ENCODE results near the gene SENP1. TPM values are rescaled to one million over a fixed set of nuclear protein-coding genes. Genes with fewer than 3 reads are reported as not detected.

Gene SENP1
- total RNA-seq, 1 experiment from 2014 or later = 41.6 TPM

DNA sequence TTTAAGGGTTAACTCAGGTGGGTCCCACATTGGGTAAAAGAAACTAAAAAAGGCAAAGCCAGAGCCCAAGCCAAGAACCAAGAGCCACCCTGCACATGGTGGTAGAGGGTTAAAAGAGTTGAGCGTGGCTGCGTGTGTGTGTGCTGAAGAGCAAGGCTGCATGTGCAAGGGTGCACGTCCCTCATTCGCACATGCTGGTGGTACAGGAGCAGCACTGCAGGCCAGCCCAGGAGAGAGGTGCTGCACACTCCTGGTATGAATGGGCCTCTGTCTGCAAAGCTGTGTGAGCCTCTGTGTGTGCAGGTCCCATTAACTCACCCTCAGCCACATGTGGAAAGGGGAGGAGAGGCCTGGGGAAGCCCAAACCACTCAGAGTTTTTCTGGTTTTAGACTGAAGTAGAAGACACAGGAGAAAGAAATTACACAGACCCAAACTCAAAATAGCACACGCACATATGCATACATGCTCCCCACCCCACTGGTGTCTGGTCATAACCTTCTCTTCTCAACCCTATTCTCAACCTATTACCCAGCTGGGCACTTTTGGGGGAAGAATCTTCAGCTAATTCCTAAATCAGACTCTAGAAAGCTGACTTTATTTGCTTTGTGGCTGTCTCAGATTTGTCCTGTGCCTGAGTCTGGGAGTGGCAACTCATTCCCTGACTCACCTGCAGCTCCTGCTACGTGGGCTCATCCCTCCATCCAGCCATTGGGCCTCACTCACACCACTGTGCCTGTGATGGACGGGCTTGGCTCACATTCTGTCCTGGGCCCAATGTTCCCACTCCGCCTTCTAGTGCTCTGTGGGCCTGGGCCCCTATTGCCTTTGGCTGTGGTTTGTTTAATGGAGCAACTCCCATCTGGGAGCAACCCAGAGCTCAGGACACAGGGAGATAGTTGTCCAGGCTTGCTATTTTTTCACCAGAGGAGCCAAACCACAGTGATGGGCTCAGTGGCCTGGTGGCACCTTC, 70.8 kb downstream of the SENP1 start:
- TF ChIP-seq, protein P1, sequence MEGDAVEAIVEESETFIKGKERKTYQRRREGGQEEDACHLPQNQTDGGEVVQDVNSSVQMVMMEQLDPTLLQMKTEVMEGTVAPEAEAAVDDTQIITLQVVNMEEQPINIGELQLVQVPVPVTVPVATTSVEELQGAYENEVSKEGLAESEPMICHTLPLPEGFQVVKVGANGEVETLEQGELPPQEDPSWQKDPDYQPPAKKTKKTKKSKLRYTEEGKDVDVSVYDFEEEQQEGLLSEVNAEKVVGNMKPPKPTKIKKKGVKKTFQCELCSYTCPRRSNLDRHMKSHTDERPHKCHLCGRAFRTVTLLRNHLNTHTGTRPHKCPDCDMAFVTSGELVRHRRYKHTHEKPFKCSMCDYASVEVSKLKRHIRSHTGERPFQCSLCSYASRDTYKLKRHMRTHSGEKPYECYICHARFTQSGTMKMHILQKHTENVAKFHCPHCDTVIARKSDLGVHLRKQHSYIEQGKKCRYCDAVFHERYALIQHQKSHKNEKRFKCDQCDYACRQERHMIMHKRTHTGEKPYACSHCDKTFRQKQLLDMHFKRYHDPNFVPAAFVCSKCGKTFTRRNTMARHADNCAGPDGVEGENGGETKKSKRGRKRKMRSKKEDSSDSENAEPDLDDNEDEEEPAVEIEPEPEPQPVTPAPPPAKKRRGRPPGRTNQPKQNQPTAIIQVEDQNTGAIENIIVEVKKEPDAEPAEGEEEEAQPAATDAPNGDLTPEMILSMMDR (conservative IDR thresholded peaks at IDR 0.05; ENCODE audit: low read depth, low read length) = no peak
- TF ChIP-seq EZH2 (IDR thresholded peaks at IDR 0.05; ENCODE audit: borderline replicate concordance, low read depth, low read length, poor library complexity, severe bottlenecking) = no peak
- POLR2A ChIA-PET (ENCODE audit: low non-redundant PET) = no interaction called here
- intact Hi-C loops (cut with micrococcal nuclease; ENCODE audit: unreplicated experiment) = no loop called here
- Histone ChIP-seq H3K4me1 (ENCODE audit: insufficient read depth, low read length, poor library complexity, severe bottlenecking) (no peaks in the 10 kb centered on the region), H3K27ac (ENCODE audit: low read depth, low read length, poor library complexity, severe bottlenecking) (no peak overlapping the region), H3K27me3 (replicated peaks; ENCODE audit: insufficient read depth, low read depth, low read length, poor library complexity) (no peaks in the 10 kb centered on the region), H3K36me3 (ENCODE audit: insufficient read depth, low read length, poor library complexity, severe bottlenecking) (no peaks in the 10 kb centered on the region), H3K4me3 (ENCODE audit: low read depth, low read length, poor library complexity, severe bottlenecking) (no peak overlapping the region), H3K9me3 (ENCODE audit: low read depth, low read length, poor library complexity, severe bottlenecking) (no peaks in the 10 kb centered on the region)
- DNase-seq (ENCODE audit: low spot score) = no peak
- BruUV-seq (replicated peaks) = no TSS peak
- CTCF ChIA-PET = no interaction called here

DNA sequence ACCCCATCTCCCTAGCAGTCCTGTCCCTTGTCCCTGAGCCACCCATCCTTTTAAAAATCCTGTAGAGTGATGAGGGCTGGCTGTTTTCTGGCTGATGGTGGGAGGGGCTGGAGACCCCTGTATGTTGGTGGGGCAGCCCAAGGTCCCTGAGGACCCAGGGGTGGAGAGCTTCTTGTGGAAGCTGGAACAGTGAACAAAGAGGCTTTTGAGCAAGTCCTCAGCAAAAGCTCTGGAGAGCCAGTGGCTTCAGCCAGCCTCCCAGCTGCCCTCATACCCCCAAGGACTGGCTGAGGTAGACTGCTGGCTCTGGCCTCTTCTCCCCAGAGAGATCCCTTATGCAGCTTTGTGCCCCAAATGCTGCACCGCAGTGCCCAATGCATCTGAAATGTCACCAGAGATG, 72.4 kb downstream of the SENP1 start:
- no peaks in the 10 kb centered on the region for H3K4me1 ChIP-seq (ENCODE audit: insufficient read depth, low read length, poor library complexity, severe bottlenecking)
- no peaks in the 10 kb centered on the region for H3K27me3 ChIP-seq (replicated peaks; ENCODE audit: insufficient read depth, low read depth, low read length, poor library complexity)
- no peak overlapping the region for H3K4me3 ChIP-seq (ENCODE audit: low read depth, low read length, poor library complexity, severe bottlenecking)
- no peak for DNase-seq (ENCODE audit: low spot score)
- intact Hi-C loops (cut with micrococcal nuclease; ENCODE audit: unreplicated experiment) = no loop called here
- ChIA-PET POLR2A (ENCODE audit: low non-redundant PET) (no interaction called here), CTCF (no interaction called here)
- no peak for TF ChIP-seq EZH2 (IDR thresholded peaks at IDR 0.05; ENCODE audit: borderline replicate concordance, low read depth, low read length, poor library complexity, severe bottlenecking)
- TF ChIP-seq, protein P1 (conservative IDR thresholded peaks at IDR 0.05; ENCODE audit: low read depth, low read length) = no peak
- no TSS peak for BruUV-seq (replicated peaks)
- no peaks in the 10 kb centered on the region for H3K36me3 ChIP-seq (ENCODE audit: insufficient read depth, low read length, poor library complexity, severe bottlenecking)
- no peaks in the 10 kb centered on the region for H3K9me3 ChIP-seq (ENCODE audit: low read depth, low read length, poor library complexity, severe bottlenecking)
- H3K27ac ChIP-seq (ENCODE audit: low read depth, low read length, poor library complexity, severe bottlenecking) = no peak overlapping the region

DNA sequence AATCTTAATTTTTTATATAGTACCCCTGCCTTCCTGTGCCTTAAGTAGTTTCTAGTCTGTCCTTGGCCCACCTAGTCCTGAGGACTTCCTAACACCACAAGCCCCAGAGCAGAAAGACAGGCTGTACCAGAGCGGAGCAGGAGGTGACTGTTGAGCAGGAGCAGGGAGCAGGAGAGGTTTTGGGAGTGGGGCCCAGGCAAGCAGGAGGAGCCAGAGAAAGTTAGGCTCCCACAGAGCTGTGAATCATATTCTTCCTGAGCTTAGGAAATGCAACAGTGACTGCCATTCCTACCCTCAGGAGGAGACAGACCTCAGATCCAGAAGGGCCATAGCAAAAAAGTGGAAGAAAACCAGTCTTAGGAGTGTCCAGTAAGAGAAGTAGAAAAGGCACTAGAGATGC, 73.3 kb downstream of the SENP1 start:
- ChIA-PET CTCF (no interaction called here), POLR2A (ENCODE audit: low non-redundant PET) (no interaction called here)
- no peak for DNase-seq (ENCODE audit: low spot score)
- Histone ChIP-seq H3K36me3 (ENCODE audit: insufficient read depth, low read length, poor library complexity, severe bottlenecking) (no peaks in the 10 kb centered on the region), H3K4me1 (ENCODE audit: insufficient read depth, low read length, poor library complexity, severe bottlenecking) (no peaks in the 10 kb centered on the region), H3K4me3 (ENCODE audit: low read depth, low read length, poor library complexity, severe bottlenecking) (no peak overlapping the region), H3K27ac (ENCODE audit: low read depth, low read length, poor library complexity, severe bottlenecking) (no peak overlapping the region), H3K9me3 (ENCODE audit: low read depth, low read length, poor library complexity, severe bottlenecking) (no peaks in the 10 kb centered on the region), H3K27me3 (replicated peaks; ENCODE audit: insufficient read depth, low read depth, low read length, poor library complexity) (no peaks in the 10 kb centered on the region)
- TF ChIP-seq EZH2 (IDR thresholded peaks at IDR 0.05; ENCODE audit: borderline replicate concordance, low read depth, low read length, poor library complexity, severe bottlenecking) = no peak
- TF ChIP-seq, protein P1 (conservative IDR thresholded peaks at IDR 0.05; ENCODE audit: low read depth, low read length) = no peak
- intact Hi-C loops (cut with micrococcal nuclease; ENCODE audit: unreplicated experiment) = no loop called here
- no TSS peak for BruUV-seq (replicated peaks)
